Osteoblast (primary cell): ENCODE data around the gene TLL2. TPM values are rescaled to one million over a fixed set of nuclear protein-coding genes. Genes with fewer than 3 reads are reported as not detected.

ENCODE experiments used
- DNase-seq: peaks from one replicate; pipeline ENCODE4 v3.0.0; 2011; ENCODE audit warnings: low spot score, mixed read lengths; ENCODE audit not compliant: insufficient read length; ENCODE audit errors: missing footprints
- H2AFZ ChIP-seq: 2 replicates; pipeline ENCODE4 v1.6.0; 2011; ENCODE audit warnings: mild to moderate bottlenecking, low read length
- H3K27ac ChIP-seq: 2 replicates; pipeline ENCODE4 v1.5.1; 2011; ENCODE audit warnings: mild to moderate bottlenecking, low read depth, low read length, moderate library complexity
- H3K27me3 ChIP-seq: 2 replicates; pipeline ENCODE4 v1.6.0; 2012; ENCODE audit warnings: mild to moderate bottlenecking, control low read depth, inconsistent platforms, low read length, moderate library complexity; ENCODE audit not compliant: insufficient read depth
- H3K36me3 ChIP-seq: 2 replicates; pipeline ENCODE4 v1.5.1; 2011; ENCODE audit warnings: mild to moderate bottlenecking, low read length, control low read depth, moderate library complexity; ENCODE audit not compliant: insufficient read depth
- H3K4me1 ChIP-seq: 2 replicates; pipeline ENCODE4 v1.5.1; 2011; ENCODE audit warnings: mild to moderate bottlenecking, low read length, control low read depth, moderate library complexity; ENCODE audit not compliant: insufficient read depth
- H3K4me2 ChIP-seq: 2 replicates; pipeline ENCODE4 v1.6.0; 2011; ENCODE audit warnings: mild to moderate bottlenecking, low read length; ENCODE audit not compliant: insufficient read depth
- H3K4me3 ChIP-seq: fragments of 200-600 bp; sonication (generic); 3 replicates; pipeline ENCODE4 v1.5.1; 2012; ENCODE audit warnings: mild to moderate bottlenecking, low read length, inconsistent platforms; ENCODE audit not compliant: insufficient read depth
- H3K79me2 ChIP-seq: 2 replicates; pipeline ENCODE4 v1.6.0; 2012; ENCODE audit warnings: mild to moderate bottlenecking, low read length, control low read depth, inconsistent platforms; ENCODE audit not compliant: insufficient read depth
- H3K9me3 ChIP-seq: 2 replicates; pipeline ENCODE4 v1.5.1; 2011; ENCODE audit warnings: low read depth, low read length, control low read depth
- H4K20me1 ChIP-seq: 2 replicates; pipeline ENCODE4 v1.6.0; 2012; ENCODE audit warnings: mild to moderate bottlenecking, low read length, control low read depth; ENCODE audit not compliant: insufficient read depth
- total RNA-seq: library from RNA; depleted of rRNA; stranded (reverse); fragments of >200 nt; gene quantifications from 2 replicates; pipeline ENCODE4 v1.2.3, GENCODE V29; 2012
- TF ChIP-seq, protein P1 (sequence below): IDR thresholded peaks from 2 replicates; pipeline ENCODE4 v1.5.1; 2011; ENCODE audit warnings: mild to moderate bottlenecking, low read depth, low read length, moderate library complexity; ENCODE audit errors: extremely low read depth

TLL2 gene
- total RNA-seq, 1 donor = 0.36 TPM

DNA sequence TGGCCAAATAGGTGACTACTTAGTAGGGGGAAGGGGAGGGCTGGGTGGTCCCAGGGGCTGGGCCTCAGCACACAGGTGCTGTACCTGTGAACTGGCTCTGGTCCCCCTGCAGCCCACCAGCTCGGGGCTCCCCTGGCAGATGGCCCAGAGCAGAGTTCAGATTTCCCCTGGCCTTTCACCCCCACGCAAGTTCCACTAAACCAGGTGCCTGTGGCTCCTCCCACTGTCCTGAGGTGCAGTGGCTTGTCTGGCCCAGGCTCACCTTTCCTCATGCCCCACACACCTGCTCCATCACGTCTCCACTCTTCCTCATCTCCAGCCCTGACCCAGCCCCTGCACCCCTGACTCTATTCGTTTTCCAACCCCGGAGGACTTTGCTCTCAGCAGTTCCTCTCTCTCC is 107.6 kb downstream of the TLL2 start:
- no peak overlapping the region for H2AFZ ChIP-seq
- no peak for DNase-seq
- H4K20me1 ChIP-seq = no peaks in the 10 kb centered on the region
- no peaks in the 10 kb centered on the region for H3K4me1 ChIP-seq
- no peak overlapping the region for H3K4me3 ChIP-seq
- peaks cover 5% of the 10 kb centered on the region for H3K27me3 ChIP-seq
- TF ChIP-seq, protein P1, sequence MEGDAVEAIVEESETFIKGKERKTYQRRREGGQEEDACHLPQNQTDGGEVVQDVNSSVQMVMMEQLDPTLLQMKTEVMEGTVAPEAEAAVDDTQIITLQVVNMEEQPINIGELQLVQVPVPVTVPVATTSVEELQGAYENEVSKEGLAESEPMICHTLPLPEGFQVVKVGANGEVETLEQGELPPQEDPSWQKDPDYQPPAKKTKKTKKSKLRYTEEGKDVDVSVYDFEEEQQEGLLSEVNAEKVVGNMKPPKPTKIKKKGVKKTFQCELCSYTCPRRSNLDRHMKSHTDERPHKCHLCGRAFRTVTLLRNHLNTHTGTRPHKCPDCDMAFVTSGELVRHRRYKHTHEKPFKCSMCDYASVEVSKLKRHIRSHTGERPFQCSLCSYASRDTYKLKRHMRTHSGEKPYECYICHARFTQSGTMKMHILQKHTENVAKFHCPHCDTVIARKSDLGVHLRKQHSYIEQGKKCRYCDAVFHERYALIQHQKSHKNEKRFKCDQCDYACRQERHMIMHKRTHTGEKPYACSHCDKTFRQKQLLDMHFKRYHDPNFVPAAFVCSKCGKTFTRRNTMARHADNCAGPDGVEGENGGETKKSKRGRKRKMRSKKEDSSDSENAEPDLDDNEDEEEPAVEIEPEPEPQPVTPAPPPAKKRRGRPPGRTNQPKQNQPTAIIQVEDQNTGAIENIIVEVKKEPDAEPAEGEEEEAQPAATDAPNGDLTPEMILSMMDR = no peak
- H3K4me2 ChIP-seq = no peak overlapping the region
- no peaks in the 10 kb centered on the region for H3K79me2 ChIP-seq
- H3K36me3 ChIP-seq = no peaks in the 10 kb centered on the region
- no peak overlapping the region for H3K27ac ChIP-seq
- no peaks in the 10 kb centered on the region for H3K9me3 ChIP-seq

GRCh38 chr10:96402417-96403305 is 111.1 kb downstream of the TLL2 start:
- no peak overlapping the region for H3K4me2 ChIP-seq
- no peak overlapping the region for H3K27ac ChIP-seq
- H3K79me2 ChIP-seq = no peaks in the 10 kb centered on the region
- no peaks in the 10 kb centered on the region for H4K20me1 ChIP-seq
- no peaks in the 10 kb centered on the region for H3K36me3 ChIP-seq
- no peak overlapping the region for H2AFZ ChIP-seq
- TF ChIP-seq, protein P1 = no peak
- peaks cover 19% of the 10 kb centered on the region for H3K27me3 ChIP-seq
- no peaks in the 10 kb centered on the region for H3K9me3 ChIP-seq
- no peak for DNase-seq
- H3K4me1 ChIP-seq = no peaks in the 10 kb centered on the region
- H3K4me3 ChIP-seq = no peak overlapping the region

- Histone ChIP-seq H3K9me3 (no peaks in the 10 kb centered on the region), H3K27me3 (peaks cover 28% of the 10 kb centered on the region), H4K20me1 (no peaks in the 10 kb centered on the region), H3K4me3 (no peak overlapping the region), H3K79me2 (no peaks in the 10 kb centered on the region), H3K4me1 (no peaks in the 10 kb centered on the region), H3K4me2 (no peak overlapping the region), H3K27ac (no peak overlapping the region), H3K36me3 (no peaks in the 10 kb centered on the region), H2AFZ (no peak overlapping the region)
- TF ChIP-seq, protein P1 = no peak
- no peak for DNase-seq
Measured at GRCh38 chr10:96401036-96401435, 112.7 kb downstream of the TLL2 start.

GRCh38 chr10:96400465-96400864 is 113.3 kb downstream of the TLL2 start:
- H3K4me2 ChIP-seq = no peak overlapping the region
- no peak overlapping the region for H2AFZ ChIP-seq
- no peaks in the 10 kb centered on the region for H4K20me1 ChIP-seq
- H3K27ac ChIP-seq = no peak overlapping the region
- H3K36me3 ChIP-seq = no peaks in the 10 kb centered on the region
- peaks cover 32% of the 10 kb centered on the region for H3K27me3 ChIP-seq
- no peaks in the 10 kb centered on the region for H3K79me2 ChIP-seq
- no peaks in the 10 kb centered on the region for H3K9me3 ChIP-seq
- DNase-seq = no peak
- no peak overlapping the region for H3K4me3 ChIP-seq
- TF ChIP-seq, protein P1 = no peak
- H3K4me1 ChIP-seq = no peaks in the 10 kb centered on the region
